A673 (cell line): ENCODE data around the gene CHAD. TPM values are rescaled to one million over a fixed set of nuclear protein-coding genes. Genes with fewer than 3 reads are reported as not detected.

Experiments
- BruUV-seq: library from RNA; stranded (reverse); fragments of 400-500 nt; replicated peaks from 2 replicates; lab custom pipeline; 2021; lab: Mats Ljungman, UMichigan
- CTCF ChIA-PET: fragments of 300-600 bp; sonication (Branson Sonifier 250); formaldehyde crosslinking; loops from one replicate; lab custom pipeline; 2022; ENCODE audit warnings: antibody characterized with exemption; lab: Charles Lee
- POLR2A ChIA-PET: fragments of 300-600 bp; sonication (Branson Sonifier 250); formaldehyde crosslinking; loops from one replicate; lab custom pipeline; 2022; ENCODE audit warnings: antibody characterized with exemption; ENCODE audit not compliant: low non-redundant PET; lab: Charles Lee
- DNase-seq: peaks from one replicate; pipeline ENCODE4 v3.0.0-alpha.2; 2015; ENCODE audit warnings: low spot score
- H3K27ac ChIP-seq: fragments of 200-600 bp; sonication (generic); 2 replicates; pipeline ENCODE4 v1.5.1; 2016; ENCODE audit warnings: mixed run types, low read depth, mild to moderate bottlenecking, mixed read lengths, antibody characterized with exemption, low read length; ENCODE audit not compliant: poor library complexity, severe bottlenecking
- H3K27me3 ChIP-seq: fragments of 200-600 bp; sonication (generic); replicated peaks from 2 replicates; pipeline ENCODE4 v1.6.1; 2017; ENCODE audit warnings: mixed run types, low read depth, mild to moderate bottlenecking, mixed read lengths, antibody characterized with exemption, low read length; ENCODE audit not compliant: insufficient read depth, poor library complexity
- H3K36me3 ChIP-seq: fragments of 200-600 bp; sonication (generic); 2 replicates; pipeline ENCODE4 v1.6.1; 2016; ENCODE audit warnings: mixed run types, mild to moderate bottlenecking, mixed read lengths, antibody characterized with exemption, low read length; ENCODE audit not compliant: insufficient read depth, poor library complexity, severe bottlenecking
- H3K4me1 ChIP-seq: fragments of 200-600 bp; sonication (generic); 2 replicates; pipeline ENCODE4 v1.6.1; 2017; ENCODE audit warnings: mixed run types, mild to moderate bottlenecking, mixed read lengths, antibody characterized with exemption, low read length; ENCODE audit not compliant: insufficient read depth, poor library complexity, severe bottlenecking
- H3K4me3 ChIP-seq: fragments of 200-600 bp; sonication (generic); 2 replicates; pipeline ENCODE4 v1.5.1; 2016; ENCODE audit warnings: low read depth, mixed run types, mild to moderate bottlenecking, mixed read lengths, low read length; ENCODE audit not compliant: poor library complexity, severe bottlenecking
- H3K9me3 ChIP-seq: fragments of 200-600 bp; sonication (generic); 2 replicates; pipeline ENCODE4 v1.6.1; 2016; ENCODE audit warnings: mixed run types, low read depth, mild to moderate bottlenecking, mixed read lengths, antibody characterized with exemption, low read length; ENCODE audit not compliant: poor library complexity, severe bottlenecking
- CTCF ChIP-seq: fragments of 300-800, 200-600 bp; sonication (generic); conservative IDR thresholded peaks from 2 replicates; pipeline ENCODE4 v1.5.1; 2017; ENCODE audit warnings: low read depth, mild to moderate bottlenecking, antibody characterized with exemption, low read length, moderate library complexity, mixed read lengths
- EZH2 ChIP-seq: fragments of 200-600 bp; sonication (generic); IDR thresholded peaks from 2 replicates; pipeline ENCODE4 v1.6.1; 2017; ENCODE audit warnings: borderline replicate concordance, low read depth, mild to moderate bottlenecking, mixed read lengths, antibody characterized with exemption, low read length; ENCODE audit not compliant: poor library complexity, severe bottlenecking
- intact Hi-C: fragments of 100-400 bp; cut with micrococcal nuclease; formaldehyde crosslinking; loops from one replicate; pipeline ENCODE4 v1.10.0; 2022; ENCODE audit not compliant: unreplicated experiment
- total RNA-seq: library from RNA; stranded (reverse); gene quantifications from 2 replicates; pipeline ENCODE4 v1.2.3, GENCODE V29; 2021

Gene CHAD
- total RNA-seq, 1 experiment from 2014 or later = not detected

DNA sequence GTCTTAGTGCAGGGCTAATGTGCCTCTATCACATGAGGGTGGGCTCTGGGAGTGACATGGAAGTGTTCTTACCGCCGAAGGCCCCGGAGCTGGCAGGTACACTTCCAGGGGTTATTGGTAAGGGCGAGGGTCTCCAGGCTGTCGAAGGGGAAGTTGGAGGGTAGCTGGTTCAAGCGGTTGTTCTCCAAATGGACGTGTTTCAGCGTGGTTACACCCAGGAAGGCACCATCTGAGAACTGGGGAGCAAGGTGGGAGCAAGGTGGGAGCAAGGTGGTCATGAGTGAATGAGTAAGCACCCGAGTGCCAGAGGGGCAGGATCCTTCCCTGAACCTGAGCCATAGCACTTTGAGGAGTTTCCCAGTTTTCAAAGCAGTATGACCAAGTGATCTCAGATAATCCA, 3.0 kb downstream of the CHAD start:
- Histone ChIP-seq H3K36me3 (no peaks in the 10 kb centered on the region), H3K4me1 (peaks cover 11% of the 10 kb centered on the region), H3K4me3 (no peak overlapping the region), H3K27ac (no peak overlapping the region), H3K27me3 (peaks cover 14% of the 10 kb centered on the region), H3K9me3 (no peaks in the 10 kb centered on the region)
- CTCF ChIA-PET = no interaction called here
- TF ChIP-seq CTCF = no peak
- TF ChIP-seq EZH2 = no peak
- POLR2A ChIA-PET = no interaction called here
- DNase-seq = no peak
- intact Hi-C loops = no loop called here
- no TSS peak for BruUV-seq

- DNase-seq = no peak
- Histone ChIP-seq H3K4me3 (no peak overlapping the region), H3K36me3 (no peaks in the 10 kb centered on the region), H3K27me3 (peaks cover 14% of the 10 kb centered on the region), H3K4me1 (peaks cover 11% of the 10 kb centered on the region), H3K27ac (no peak overlapping the region), H3K9me3 (no peaks in the 10 kb centered on the region)
- ChIA-PET CTCF (no interaction called here), POLR2A (interaction anchor here (0.5 kb wide), 1 partner anchor 1129 kb away, joined by 9 read pairs; no protein-coding TSS in a partner anchor)
- intact Hi-C loops = no loop called here
- no TSS peak for BruUV-seq
- TF ChIP-seq CTCF (no peak), EZH2 (no peak)
Measured at GRCh38 chr17:50465171-50465570, 3.5 kb downstream of the CHAD start.

- DNase-seq = no peak
- Histone ChIP-seq H3K4me3 (no peak overlapping the region), H3K27ac (no peak overlapping the region), H3K9me3 (no peaks in the 10 kb centered on the region), H3K4me1 (peaks cover 11% of the 10 kb centered on the region), H3K27me3 (peaks cover 14% of the 10 kb centered on the region), H3K36me3 (no peaks in the 10 kb centered on the region)
- BruUV-seq = no TSS peak
- TF ChIP-seq EZH2 (no peak), CTCF (no peak)
- CTCF ChIA-PET = no interaction called here
- POLR2A ChIA-PET = interaction anchor here (0.5 kb wide), 1 partner anchor 1128 kb away, joined by 9 read pairs; no protein-coding TSS in a partner anchor
- intact Hi-C loops = no loop called here
Measured at GRCh38 chr17:50464736-50465135, 3.9 kb downstream of the CHAD start.
